Measurements from ENCODE around the gene EEF2. TPM values are rescaled to one million over a fixed set of nuclear protein-coding genes. Genes with fewer than 3 reads are reported as not detected.
A peak's percentile ranks its signal among the peaks of the same experiment; 100 is the strongest.

The EEF2 gene
- total and polyA plus RNA-seq, 2 donors (not counting 1 experiment from before 2014, with no cell fraction given) = 1,449 to 3,167 TPM

- peak overlapping the region; percentile 93 for H3K4me3 Mint-ChIP-seq
- H3K9ac ChIP-seq (ENCODE audit: low read length) = peak overlapping the region; percentile 85
- peak overlapping the region; percentile 27 to 84 (median 73) for H3K4me3 ChIP-seq (ENCODE audit: control extremely low read depth in 1 of 5, extremely low read depth in 1 of 5, insufficient read depth in 1 of 5, low read depth in 2 of 5, low read length in 4 of 5)
- peaks cover 14 to 35% of the 10 kb centered on the region in 2 donors for H3K4me1 ChIP-seq (ENCODE audit: control insufficient read depth in 2 of 2, insufficient read depth in 2 of 2, low read length in 2 of 2)
- peaks cover 51% of the 10 kb centered on the region for H4K20me1 ChIP-seq (ENCODE audit: control insufficient read depth, insufficient read depth, low read length, poor library complexity, severe bottlenecking)
- H3K9me3 ChIP-seq (ENCODE audit: control extremely low read depth in 1 of 3, control insufficient read depth in 2 of 3, insufficient read depth in 1 of 3, low read length in 2 of 3) = no peaks in the 10 kb centered on the region
- H3K4me1 Mint-ChIP-seq = peaks cover 38% of the 10 kb centered on the region
- ATAC-seq (ENCODE audit: low read depth) (no peak), DNase-seq (peak; percentile 49)
- H3K27ac Mint-ChIP-seq = peak overlapping the region; percentile 80
- peak overlapping the region; percentile 87 for H2AFZ ChIP-seq (ENCODE audit: insufficient read depth, low read depth, low read length, poor library complexity, severe bottlenecking)
- no peaks in the 10 kb centered on the region for H3K27me3 Mint-ChIP-seq
- H3K27ac ChIP-seq (ENCODE audit: low read length in 2 of 2) = peak overlapping the region in 1 of 2 donors; percentile 69
- H3K27me3 ChIP-seq (replicated peaks in 1 of 4; ENCODE audit: control extremely low read depth in 1 of 4, control insufficient read depth in 3 of 4, insufficient read depth in 4 of 4, low read length in 3 of 4) = no peaks in the 10 kb centered on the region
- intact Hi-C loops (cut with micrococcal nuclease) = loop anchor here (1.0 to 5.0 kb wide), 6 partner anchors 18 to 501 kb away; partner anchors contain the start of genes ANKRD24, EEF2, FZR1 and MAP2K2
- H3K36me3 ChIP-seq (replicated peaks in 1 of 2; ENCODE audit: control extremely low read depth in 1 of 2, control insufficient read depth in 1 of 2, extremely low read depth in 1 of 2, insufficient read depth in 2 of 2, low read length in 1 of 2) = peaks cover 0 to 6% of the 10 kb centered on the region in 2 experiments
- TF ChIP-seq EZH2 (IDR thresholded peaks at IDR 0.05; ENCODE audit: borderline replicate concordance, insufficient read depth, low read depth, low read length, poor library complexity, severe bottlenecking) = no peak
- no peak for TF ChIP-seq CTCF (IDR thresholded peaks at IDR 0.05)
- WGBS (ENCODE audit: insufficient coverage) = 0% methylated on average over 55 of the region's 55 CpGs
- CTCF ChIA-PET = interaction anchor here (0.6 to 3.3 kb wide), 5 partner anchors 17 to 529 kb away, joined by 3 to 22 read pairs (median 15); partner anchors contain the start of gene EEF2
- POLR2A ChIA-PET = interaction anchor here (0.6 to 2.1 kb wide), 9 partner anchors 9 to 732 kb away, joined by 3 to 13 read pairs (median 7); partner anchors contain the start of gene EEF2
- peaks cover 61% of the 10 kb centered on the region for H3K79me2 ChIP-seq (ENCODE audit: control insufficient read depth, insufficient read depth, low read length)
- H3K4me2 ChIP-seq (replicated peaks; ENCODE audit: low read depth, low read length, poor library complexity, severe bottlenecking) = peak overlapping the region; percentile 98
- H3K9me3 Mint-ChIP-seq (ENCODE audit: insufficient read depth) = no peaks in the 10 kb centered on the region
Observed at GRCh38 chr19:4007836-4008539, 22.7 kb upstream of the EEF2 start.
